ENCODE data around the gene MAPK12.

MAPK12 gene

DNA sequence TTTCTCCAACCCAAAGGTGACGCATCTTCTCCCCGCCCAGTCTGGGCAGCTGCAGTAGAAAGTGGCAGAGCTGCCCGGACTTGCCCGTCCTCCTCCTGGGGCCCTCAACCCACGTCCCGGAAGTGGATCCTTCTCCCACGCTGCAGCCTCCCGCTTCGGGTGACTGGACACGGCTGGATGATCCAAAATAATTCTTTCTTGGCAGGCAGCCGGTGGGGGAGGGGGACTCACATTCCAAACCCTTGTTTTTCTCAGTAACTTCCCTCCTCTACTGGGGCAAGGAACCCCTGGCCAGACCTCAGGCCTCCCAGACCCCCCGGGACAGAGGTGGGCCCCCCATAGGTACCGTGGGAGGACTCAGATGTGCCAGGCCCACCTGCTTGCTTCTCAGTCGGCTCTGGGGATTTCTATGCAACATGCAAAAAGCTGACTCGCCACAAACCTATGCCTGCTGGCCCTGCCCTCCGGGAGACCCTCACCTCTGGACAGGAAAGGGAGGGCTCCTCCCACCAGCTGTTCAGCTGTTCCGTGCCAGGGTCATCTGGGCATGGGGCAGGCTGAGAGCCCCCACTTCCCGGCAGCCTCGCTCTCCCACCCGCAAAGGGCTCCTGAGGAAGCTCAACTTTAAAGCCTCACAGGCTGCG lies 44.6 kb upstream of the MAPK12 start:
- Histone ChIP-seq H3K4me3 (peak overlapping the region; percentile 99), H3K4me2 (peak overlapping the region; percentile 100), H3K4me1 (peaks cover 83% of the 10 kb centered on the region), H3K27ac (peak overlapping the region; percentile 98), H3K27me3 (no peaks in the 10 kb centered on the region), H3K9ac (peak overlapping the region; percentile 99), H3K9me3 (no peaks in the 10 kb centered on the region), H4K20me1 (peaks cover 62% of the 10 kb centered on the region), H3K36me3 (no peaks in the 10 kb centered on the region)
- no peak for TF ChIP-seq Cebpa-rat (IDR thresholded peaks at IDR 0.05)

DNA sequence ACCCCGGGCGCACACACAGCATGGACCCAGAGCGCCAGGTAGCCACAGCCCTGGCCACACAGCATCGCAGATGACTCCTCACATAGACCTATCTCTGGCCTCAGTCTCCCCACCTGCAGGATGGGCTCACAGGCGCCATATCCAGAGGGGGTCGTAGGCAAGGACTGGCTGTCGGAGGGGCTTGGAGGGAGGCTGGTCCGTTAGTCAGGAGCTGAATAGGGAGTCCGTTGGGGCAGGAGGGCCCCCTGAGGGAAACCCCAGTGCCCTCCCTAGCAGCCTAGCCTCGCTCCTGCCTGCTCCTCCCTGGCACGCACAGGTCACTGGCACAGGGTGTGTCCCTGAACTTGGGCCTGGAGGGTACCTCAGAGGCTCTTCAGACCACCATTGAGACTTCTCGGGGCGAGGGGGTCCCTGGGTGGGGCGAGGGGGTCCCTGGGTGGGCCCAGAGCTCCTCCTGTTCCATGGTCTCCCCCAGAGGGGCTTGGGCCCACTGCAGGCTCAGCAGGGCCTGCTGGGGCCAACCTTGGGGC lies 44.0 kb upstream of the MAPK12 start:
- Histone ChIP-seq H4K20me1 (peaks cover 65% of the 10 kb centered on the region), H3K27ac (peak overlapping the region; percentile 98), H3K4me1 (peaks cover 83% of the 10 kb centered on the region), H3K36me3 (no peaks in the 10 kb centered on the region), H3K9me3 (no peaks in the 10 kb centered on the region), H3K4me2 (peak overlapping the region; percentile 100), H3K4me3 (peak overlapping the region; percentile 99), H3K27me3 (no peaks in the 10 kb centered on the region), H3K9ac (peak overlapping the region; percentile 99)
- TF ChIP-seq Cebpa-rat (IDR thresholded peaks at IDR 0.05), result no peak

DNA sequence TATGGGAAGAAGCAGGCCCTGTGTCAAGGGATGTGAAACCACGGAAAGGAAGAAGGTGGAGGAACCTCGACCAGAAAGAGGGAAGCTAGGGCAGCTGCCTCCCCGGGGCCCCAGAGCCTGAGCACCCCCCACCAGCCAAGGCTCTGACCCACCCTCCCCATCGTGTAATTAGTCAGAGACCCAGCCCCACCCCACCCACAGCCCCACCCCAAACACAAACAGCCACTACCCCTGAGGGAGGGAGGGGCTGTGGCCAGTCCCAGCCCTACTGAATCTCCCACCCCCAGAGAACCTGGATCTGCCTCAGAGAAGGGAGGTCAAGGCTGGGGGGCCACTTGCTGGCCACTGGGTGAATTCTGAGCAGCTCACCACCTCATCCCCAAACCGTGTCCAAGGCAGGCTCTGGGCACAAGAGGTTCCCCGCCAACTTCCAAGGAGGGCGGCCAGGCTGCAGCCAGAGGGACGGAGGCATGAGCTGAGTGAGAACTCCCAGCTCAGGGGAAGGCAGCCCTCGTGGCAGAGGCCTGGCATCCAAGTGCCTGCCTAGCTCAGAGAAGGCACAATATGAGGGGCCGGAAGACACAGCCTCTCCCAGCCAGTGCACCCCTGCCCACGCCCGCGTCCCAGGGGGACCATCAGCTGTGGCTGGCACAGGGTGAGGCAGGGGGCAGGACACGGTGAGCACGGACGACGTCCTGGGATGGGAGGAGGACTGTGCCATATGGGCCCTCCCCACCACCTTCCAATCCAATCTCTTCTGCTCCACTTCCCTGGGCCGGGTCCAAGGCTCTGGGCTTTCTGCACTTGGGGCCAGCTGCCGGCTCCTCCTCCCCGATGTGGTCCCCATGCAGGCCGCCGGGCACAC lies 43.3 kb upstream of the MAPK12 start:
- Histone ChIP-seq H4K20me1 (peaks cover 68% of the 10 kb centered on the region), H3K36me3 (no peaks in the 10 kb centered on the region), H3K4me3 (peak overlapping the region; percentile 99), H3K4me2 (peak overlapping the region; percentile 100), H3K9ac (peak overlapping the region; percentile 99), H3K27ac (peak overlapping the region; percentile 98), H3K4me1 (peaks cover 83% of the 10 kb centered on the region), H3K9me3 (no peaks in the 10 kb centered on the region), H3K27me3 (no peaks in the 10 kb centered on the region)
- TF ChIP-seq Cebpa-rat (IDR thresholded peaks at IDR 0.05), result no peak

DNA sequence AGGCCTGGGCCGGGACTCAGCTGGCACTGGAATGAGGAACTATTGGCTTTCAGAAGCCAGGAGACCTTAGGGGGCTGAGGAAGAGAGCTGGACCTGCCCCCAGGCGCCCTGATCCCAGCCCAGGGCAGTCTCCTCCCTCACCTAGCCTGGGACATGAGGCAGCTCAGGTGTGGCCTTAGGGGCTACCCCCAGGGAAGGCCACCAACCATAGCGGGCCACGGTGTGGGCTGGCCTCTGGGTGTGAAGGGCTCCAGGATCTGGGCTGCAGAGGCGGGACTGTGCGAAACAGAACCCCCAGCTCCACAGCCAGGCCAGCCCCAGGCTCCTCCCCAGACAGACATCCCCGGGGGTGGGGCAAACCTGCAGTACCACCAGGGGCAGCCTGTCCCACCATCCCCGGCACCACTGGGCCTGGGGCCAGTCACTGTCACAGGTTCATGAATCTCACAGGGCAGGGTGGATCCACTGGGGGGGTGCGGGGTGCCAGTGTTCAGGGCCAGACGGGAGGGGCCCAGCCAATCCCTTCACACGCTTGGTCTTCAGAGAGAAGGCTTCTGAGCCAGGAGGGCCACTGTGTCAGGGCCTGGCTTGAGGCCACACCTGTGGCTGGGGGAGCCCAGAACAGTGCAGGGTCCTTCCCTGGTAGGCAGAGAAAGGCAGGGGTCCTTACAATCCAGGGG lies 42.5 kb upstream of the MAPK12 start:
- Histone ChIP-seq H3K36me3 (no peaks in the 10 kb centered on the region), H3K4me1 (peaks cover 82% of the 10 kb centered on the region), H4K20me1 (peaks cover 73% of the 10 kb centered on the region), H3K9ac (peak overlapping the region; percentile 99), H3K9me3 (no peaks in the 10 kb centered on the region), H3K27ac (peak overlapping the region; percentile 98), H3K4me3 (peak overlapping the region; percentile 66), H3K27me3 (no peaks in the 10 kb centered on the region), H3K4me2 (peak overlapping the region; percentile 100)
- no peak for TF ChIP-seq Cebpa-rat (IDR thresholded peaks at IDR 0.05)

DNA sequence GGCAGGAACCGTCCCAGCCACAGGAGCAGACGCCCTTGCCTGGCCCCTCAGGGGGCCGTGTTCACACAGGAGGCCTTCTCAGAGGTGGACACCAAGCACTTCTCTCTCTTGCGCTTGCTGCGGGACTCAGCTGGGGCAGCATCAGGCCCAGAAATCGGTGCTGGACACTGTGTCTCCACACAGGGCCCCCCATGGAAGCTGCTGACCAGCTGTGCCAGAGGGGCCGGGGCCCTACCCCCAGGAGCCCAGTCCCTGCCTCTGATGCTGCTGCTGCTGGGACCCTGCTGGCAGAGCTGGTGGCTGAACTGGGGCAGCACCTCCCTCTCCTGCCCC lies 42.0 kb upstream of the MAPK12 start:
- H3K27ac ChIP-seq, result peak overlapping the region; percentile 98
- no peaks in the 10 kb centered on the region for H3K9me3 ChIP-seq
- peaks cover 78% of the 10 kb centered on the region for H4K20me1 ChIP-seq
- peak overlapping the region; percentile 66 for H3K4me3 ChIP-seq
- H3K4me1 ChIP-seq, result peaks cover 82% of the 10 kb centered on the region
- TF ChIP-seq Cebpa-rat (IDR thresholded peaks at IDR 0.05), result no peak
- 0 out of 2 replicates have a peak, but pooled peaks cover 3% of the 10 kb centered on the region for H3K36me3 ChIP-seq
- H3K4me2 ChIP-seq, result peak overlapping the region; percentile 100
- H3K9ac ChIP-seq, result peak overlapping the region; percentile 99
- H3K27me3 ChIP-seq, result no peaks in the 10 kb centered on the region

DNA sequence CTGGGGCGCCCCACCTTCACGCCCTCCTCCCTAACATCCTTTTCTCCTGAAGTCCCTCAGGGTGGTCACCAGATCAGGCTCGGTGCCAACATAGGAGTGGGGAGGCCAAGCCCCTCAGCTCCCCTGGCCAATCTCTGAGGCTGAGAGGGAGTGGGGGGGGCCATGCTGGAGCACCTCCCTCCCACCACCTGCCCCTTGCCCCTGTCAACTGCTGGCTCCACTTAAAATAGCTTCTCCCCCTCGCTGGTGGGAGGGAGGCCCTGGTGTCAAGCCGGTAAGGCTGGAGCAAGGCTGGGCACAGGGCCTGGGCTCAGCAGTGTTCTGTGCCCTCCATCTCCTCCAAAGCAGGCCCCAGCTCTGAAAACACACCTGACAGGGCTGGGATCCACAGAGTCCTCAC lies 41.1 kb upstream of the MAPK12 start:
- H3K9ac ChIP-seq, result peak overlapping the region; percentile 99
- peak overlapping the region; percentile 98 for H3K27ac ChIP-seq
- H3K36me3 ChIP-seq, result 0 out of 2 replicates have a peak, but pooled peaks cover 6% of the 10 kb centered on the region
- H3K4me2 ChIP-seq, result peak overlapping the region; percentile 100
- no peaks in the 10 kb centered on the region for H3K9me3 ChIP-seq
- no peaks in the 10 kb centered on the region for H3K27me3 ChIP-seq
- H3K4me1 ChIP-seq, result peaks cover 84% of the 10 kb centered on the region
- peak overlapping the region; percentile 66 for H3K4me3 ChIP-seq
- TF ChIP-seq Cebpa-rat (IDR thresholded peaks at IDR 0.05), result no peak
- H4K20me1 ChIP-seq, result peaks cover 87% of the 10 kb centered on the region

DNA sequence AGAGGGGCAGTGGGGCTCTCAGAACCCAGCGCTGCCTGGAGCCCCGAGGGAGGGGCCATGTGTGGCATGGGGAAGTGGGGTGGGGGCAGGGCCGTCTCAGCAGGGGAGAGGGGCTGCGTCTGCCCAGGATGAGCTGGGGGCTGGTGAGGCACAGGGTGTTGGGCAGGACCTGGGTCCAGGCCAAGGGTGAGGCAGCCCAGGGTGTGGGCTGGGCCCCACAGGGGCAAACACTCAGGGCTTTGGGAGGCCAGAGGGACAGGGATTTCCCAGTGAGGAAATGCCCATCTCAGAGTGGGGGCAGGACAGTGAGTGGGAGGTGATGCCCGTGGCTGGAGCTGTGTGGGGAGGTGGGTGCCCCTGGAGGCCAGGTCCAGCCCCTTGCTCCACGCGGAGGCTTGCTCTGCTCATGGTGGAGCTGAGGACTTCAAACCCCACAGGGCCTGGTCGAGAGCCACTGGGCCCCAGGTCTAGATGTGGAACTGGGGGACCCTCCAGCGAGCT lies 40.6 kb upstream of the MAPK12 start:
- Histone ChIP-seq H3K4me1 (peaks cover 89% of the 10 kb centered on the region), H3K36me3 (0 out of 2 replicates have a peak, but pooled peaks cover 6% of the 10 kb centered on the region), H3K4me3 (peak overlapping the region; percentile 66), H3K27ac (peak overlapping the region; percentile 98), H3K9ac (peak overlapping the region; percentile 99), H3K27me3 (no peaks in the 10 kb centered on the region), H4K20me1 (peaks cover 92% of the 10 kb centered on the region), H3K9me3 (no peaks in the 10 kb centered on the region), H3K4me2 (peak overlapping the region; percentile 100)
- TF ChIP-seq Cebpa-rat (IDR thresholded peaks at IDR 0.05), result no peak

DNA sequence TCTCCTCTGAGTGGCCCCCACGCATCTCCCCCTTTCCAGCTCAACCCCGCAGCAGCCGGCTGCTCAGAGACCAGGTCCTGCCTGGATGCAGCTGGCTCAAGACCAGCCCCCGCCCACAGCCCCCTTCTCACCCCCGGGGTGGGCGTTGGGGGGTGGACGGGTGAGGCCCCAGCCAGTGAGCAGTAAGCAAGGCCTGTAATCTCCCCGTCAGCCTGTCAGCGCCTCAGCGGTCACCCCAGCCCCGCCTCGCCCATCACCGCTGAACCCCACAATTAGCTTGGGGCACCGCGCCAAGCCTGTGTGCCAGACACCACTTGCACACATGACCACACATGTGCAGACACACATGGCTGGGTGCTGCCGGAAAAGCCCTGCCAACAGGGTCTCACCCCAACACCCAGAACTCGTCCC lies 40.1 kb upstream of the MAPK12 start:
- Histone ChIP-seq H3K27ac (peak overlapping the region; percentile 98), H3K9ac (peak overlapping the region; percentile 99), H4K20me1 (peaks cover 97% of the 10 kb centered on the region), H3K9me3 (no peaks in the 10 kb centered on the region), H3K4me1 (peaks cover 94% of the 10 kb centered on the region), H3K4me3 (peak overlapping the region; percentile 66), H3K27me3 (no peaks in the 10 kb centered on the region), H3K4me2 (peak overlapping the region; percentile 100), H3K36me3 (0 out of 2 replicates have a peak, but pooled peaks cover 6% of the 10 kb centered on the region)
- no peak for TF ChIP-seq Cebpa-rat (IDR thresholded peaks at IDR 0.05)

DNA sequence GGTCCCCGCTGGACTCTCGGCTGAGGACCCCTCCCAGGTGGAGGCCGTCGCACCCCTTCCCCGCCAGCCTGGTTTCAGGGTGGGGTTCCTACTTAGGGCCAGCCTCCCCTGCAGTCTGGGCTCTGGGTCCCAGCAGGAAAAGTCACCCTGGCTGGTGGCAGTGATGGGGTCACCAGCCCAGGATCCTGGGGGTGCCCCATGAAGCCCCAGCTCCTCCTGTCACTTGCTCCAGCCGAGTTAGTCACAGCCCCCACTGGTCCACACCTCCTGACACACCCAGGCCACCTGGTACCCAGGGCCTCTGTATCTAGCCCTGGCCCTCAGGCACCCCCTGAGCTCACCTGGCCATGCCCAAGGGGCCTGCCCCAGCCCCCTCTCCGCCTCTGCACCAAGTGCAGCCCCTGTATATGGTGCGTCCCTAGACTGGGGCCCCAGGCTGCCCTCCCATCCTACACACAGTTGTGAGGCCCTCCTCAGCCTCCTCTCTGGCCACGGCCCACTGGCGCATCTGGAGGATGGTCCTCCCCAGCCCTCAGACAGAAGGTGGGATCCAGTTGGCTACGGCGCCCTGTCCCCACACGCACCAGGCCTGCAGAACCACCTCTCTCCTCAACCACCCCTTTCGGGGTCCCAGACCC lies 39.3 kb upstream of the MAPK12 start:
- no peak for TF ChIP-seq Cebpa-rat (IDR thresholded peaks at IDR 0.05)
- H3K4me1 ChIP-seq, result peaks cover 98% of the 10 kb centered on the region
- peak overlapping the region; percentile 99; the same call in 1 of the 2 replicates for H3K9ac ChIP-seq
- H3K4me2 ChIP-seq, result peak overlapping the region; percentile 100
- peak overlapping the region; percentile 98 for H3K27ac ChIP-seq
- 0 out of 2 replicates have a peak, but pooled peaks cover 6% of the 10 kb centered on the region for H3K36me3 ChIP-seq
- peak overlapping the region; percentile 66 for H3K4me3 ChIP-seq
- H3K9me3 ChIP-seq, result no peaks in the 10 kb centered on the region
- no peaks in the 10 kb centered on the region for H3K27me3 ChIP-seq
- peaks cover 100% of the 10 kb centered on the region for H4K20me1 ChIP-seq

All from BLaER1 (cell line).